ENCODE measurements around the gene MYO3B.

Gene MYO3B

DNA sequence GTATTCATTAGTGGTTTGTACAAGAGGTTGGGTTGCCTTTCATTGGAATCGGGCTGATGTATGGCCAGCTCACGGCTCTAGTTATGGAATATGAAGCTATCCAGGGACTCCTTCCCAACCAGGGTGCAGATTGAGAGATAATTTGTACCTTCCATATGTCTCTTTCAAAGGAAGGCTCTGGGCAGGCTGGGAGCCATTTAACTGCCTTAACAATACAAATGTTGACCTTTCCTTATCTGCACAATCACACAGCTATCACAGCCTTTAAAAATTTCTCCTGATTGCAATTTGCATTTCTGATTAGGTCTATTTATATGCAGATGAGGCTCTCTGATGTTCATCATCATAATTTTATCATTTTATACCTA, 58.7 kb downstream of the MYO3B start:
- no peak for DNase-seq (ENCODE audit: low read depth)

DNA sequence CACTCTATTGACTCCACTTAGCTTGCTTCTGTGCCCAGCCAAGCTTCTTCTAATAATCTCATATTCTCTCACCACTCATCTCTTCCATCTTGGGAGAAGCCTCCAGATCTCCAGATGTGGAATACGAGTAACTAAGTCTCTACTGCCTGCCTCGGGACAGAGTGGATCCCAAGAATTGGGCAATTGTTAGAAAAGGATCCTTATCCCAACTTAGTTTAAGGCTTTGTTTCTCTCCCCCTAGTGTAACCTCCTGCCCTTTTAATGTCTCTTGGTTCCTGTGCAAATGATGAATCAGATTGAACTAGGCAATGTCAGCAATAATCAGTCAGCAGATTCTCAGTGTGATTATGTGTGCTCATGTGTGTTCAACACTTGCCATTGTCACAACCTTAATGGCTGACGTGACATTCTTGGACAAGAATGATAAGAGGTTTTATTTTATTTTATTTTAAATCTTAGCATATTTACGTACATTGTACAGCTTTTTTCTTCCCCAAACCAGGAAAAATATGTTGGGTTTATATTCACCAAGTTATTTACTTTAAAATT, 59.7 kb downstream of the MYO3B start:
- no peak for DNase-seq (ENCODE audit: low read depth)

DNA sequence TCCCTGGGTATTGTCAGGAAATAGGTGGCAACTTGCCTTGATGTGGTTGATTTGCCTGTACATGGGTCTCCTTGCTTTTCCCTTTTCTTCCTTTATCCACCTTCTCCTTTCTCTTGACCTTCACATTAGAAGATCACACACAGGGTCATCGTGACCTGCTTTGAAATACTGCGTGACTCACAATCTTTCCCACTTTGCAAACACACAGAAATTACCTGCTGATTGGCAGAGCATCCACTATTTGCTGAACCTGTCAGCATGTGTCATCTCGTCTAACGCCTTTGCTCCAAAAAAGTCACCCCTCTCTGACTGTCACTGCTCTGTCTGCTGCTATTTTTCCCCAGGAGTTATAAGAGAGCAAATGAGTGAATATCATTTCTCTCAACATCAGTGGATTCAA, 60.8 kb downstream of the MYO3B start:
- no peak for DNase-seq (ENCODE audit: low read depth)

DNA sequence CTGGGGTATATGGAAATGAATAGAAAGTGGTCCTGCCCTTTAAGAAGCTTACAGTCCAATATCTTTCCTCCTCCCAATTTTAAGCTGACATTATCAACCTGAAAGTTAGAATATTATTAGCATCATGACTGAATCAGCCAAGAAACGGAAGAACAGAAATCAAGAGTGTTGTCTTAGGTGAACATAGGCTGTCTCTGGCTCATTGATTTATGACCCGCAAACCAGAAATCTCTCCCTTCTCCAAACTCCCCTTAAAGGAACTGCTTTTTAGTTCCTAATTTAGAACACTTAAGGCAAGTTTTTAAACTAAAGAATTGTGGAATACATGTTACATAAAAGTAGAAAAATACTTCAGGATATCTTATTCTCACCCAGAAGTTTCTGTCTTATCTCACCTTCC, 62.7 kb downstream of the MYO3B start:
- no peak for DNase-seq (ENCODE audit: low read depth)

DNA sequence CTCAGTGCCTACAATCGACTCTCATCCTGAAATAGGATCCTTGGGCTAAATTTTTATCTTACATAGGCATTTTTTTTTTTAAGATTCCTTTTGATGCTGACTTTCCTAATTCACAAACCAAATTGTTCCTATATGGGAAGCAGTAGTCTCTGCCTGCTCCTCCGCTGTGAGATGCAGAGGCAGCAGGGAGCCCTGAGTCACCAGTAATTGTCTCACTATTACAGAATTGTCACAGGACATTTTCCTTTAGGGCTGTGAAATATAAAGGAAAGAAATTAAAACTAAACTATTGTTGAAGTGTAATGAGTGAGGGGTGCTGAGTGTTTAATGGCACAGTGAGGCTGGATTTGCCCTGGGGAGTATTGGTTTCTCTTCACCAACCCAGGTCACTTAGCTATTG, 63.8 kb downstream of the MYO3B start:
- no peak for DNase-seq (ENCODE audit: low read depth)

DNA sequence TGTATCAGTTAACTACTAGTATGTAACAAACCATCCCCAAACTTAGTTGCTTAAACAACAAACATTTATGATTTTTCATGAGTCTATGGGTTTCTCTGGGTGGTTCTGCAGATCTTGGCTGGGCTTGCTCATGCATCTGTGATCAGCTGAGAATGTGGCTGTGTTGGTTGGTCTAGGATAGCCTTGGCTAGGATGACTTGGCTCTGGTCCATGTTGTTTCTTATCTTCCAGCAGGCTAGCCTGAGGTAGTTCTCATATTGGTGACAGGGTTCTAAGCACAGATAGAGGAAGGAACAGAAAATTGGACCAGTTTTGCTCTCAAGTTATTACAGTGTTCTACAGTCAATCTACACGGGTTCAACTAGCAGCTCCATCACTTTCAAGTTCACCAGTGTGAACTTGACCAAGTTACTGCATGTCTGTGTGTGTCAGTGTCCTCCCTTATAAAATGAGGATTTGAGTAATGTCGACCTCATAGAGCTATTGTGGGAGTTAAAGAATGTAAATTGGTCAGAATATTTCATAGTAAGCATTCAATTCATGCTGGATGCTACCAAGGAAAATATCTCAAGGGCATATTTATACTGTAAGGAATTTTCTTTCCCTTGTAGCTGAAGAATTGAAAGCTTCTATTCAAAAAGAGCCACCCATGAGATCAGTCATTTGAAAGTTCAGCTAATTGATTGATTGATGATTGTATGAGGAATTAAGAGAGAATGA, 65.3 kb downstream of the MYO3B start:
- no peak for DNase-seq (ENCODE audit: low read depth)

DNA sequence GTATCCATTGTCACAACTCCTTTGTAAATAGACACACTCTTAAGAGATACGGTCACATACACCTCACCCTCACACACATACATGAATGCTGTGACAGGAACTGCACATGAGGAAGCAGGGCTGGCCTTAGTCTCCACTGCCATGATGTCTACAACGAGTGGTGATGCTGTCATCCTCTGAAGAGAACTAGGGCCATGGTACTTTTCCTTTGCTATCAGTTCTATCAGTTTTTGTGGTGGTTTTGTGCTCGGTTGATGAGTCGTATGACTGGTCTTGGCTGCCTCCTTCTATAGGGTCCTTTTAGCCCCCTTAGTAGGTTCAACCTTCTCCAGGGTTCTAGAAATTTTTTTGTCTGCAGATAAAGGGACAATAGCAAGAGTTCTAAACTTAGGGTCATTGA, 66.0 kb downstream of the MYO3B start:
- DNase-seq (ENCODE audit: low read depth), result no peak

DNA sequence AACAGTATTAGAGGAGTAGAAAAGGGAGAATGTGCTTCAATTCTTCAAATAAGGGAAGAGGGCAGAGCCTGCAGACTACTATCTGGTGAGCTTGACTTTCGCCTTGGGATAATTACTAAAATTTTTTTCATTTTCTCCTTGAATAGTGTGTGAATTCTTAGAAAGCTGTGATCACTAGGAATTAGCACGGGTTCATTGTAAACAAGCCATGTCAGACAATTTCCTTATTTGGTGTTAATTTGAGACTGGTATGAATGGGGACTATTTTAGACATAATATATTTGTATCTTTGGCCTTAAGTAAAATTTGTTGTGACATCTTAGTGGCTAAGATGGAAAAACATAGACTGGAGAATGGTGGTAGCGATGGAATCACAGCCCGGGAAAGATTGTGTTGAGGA, 66.6 kb downstream of the MYO3B start:
- DNase-seq (ENCODE audit: low read depth), result no peak

DNA sequence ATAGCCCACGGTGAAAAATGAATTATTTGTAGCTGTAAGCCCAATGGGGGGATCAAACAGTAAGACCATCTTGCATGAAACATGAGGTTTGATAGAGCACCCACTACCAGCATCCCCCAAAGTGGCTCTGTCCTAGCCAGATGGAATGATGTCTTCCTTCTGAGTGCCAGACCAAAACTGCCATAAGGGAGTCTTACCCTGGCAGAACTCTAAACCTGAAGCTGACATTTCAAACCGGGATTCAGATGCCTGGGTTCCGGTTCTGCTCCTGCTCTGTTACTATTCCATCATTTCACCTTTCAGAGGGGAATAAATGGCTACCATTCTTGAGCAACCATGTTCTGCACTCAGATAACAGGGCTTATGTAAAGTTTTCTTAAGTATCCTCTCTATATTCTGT, 67.4 kb downstream of the MYO3B start:
- DNase-seq (ENCODE audit: low read depth), result no peak

DNA sequence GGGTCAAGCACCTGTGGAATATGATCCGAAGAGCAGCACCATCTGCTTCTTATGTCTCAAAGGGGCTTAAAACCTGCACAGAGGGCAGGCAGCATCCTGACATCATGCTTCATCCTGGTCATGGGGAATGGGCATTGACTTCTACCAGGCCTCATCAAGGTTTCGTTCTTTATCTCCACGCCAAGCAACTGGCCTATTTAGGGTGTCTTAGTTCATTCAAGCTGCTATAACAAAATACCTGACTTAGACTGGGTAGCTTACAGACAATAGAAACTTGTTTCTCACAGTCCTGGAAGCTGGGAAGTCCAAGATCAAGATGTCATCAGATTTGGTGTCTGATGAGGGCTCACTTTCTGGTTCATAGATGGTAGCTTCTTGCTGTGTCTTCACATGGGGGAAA, 69.4 kb downstream of the MYO3B start:
- DNase-seq (ENCODE audit: low read depth), result no peak

DNA sequence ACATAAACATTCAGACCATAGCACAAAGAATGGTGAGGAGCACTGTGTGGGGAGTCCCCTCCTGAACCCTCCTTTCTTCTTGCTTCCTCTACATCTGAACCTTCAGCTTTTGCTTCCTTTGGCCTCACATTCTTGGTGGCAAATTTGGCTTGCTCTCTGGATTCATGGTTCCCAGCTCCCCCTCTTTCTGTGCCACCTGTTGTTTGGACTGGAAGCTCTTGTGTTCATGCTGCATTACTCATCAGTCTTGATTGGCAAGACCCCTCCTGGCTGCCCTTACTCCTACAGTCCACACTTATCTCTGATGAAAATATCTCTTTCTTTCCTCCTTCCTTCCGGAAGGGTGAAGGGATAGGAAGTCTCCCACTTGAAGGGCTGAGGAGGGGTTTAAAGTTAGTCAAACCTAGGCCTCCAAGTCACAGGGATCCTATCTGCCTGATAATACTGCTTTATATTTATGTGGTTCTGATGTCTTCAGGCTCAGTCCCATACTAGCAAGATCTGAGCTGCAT, 70.0 kb downstream of the MYO3B start:
- DNase-seq (ENCODE audit: low read depth), result no peak

DNA sequence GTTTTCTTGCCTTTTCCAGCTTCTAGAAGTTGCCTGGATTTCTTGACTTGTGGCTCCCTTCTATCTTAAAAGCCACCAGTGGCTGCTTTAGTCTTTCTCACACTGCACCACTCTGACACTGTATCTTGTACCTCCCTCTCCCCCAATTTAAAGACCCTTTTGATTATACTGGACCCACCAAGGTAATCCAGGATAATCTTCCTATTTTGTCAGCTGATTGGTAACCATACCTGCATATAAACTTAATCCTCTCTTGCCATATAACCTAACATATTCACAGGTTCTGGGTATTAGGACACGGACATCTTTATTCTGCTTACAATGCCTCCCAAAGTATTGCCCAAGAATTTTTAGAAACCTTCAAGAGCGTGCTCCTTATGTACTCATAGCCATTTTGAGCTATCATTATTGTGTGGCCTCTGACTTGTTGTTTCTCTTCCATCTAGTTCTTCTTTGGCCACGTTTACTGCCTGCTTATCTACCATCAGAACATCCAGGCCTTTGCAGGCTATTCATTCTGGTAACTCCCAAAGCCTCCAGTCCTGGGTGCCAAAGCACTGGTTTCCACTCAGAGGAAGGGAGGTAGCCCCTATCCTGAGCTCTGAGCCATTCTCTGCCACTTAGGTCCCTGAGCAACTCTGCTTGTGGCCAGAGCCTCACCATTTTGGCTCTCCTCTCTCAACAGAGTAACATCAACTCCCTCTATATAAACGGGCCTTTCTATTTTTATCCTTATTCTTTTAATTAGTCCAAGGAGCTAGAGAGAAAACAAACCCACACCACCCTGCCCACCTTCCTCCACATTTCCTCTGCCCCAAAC, 70.8 kb downstream of the MYO3B start:
- DNase-seq (ENCODE audit: low read depth), result no peak

DNA sequence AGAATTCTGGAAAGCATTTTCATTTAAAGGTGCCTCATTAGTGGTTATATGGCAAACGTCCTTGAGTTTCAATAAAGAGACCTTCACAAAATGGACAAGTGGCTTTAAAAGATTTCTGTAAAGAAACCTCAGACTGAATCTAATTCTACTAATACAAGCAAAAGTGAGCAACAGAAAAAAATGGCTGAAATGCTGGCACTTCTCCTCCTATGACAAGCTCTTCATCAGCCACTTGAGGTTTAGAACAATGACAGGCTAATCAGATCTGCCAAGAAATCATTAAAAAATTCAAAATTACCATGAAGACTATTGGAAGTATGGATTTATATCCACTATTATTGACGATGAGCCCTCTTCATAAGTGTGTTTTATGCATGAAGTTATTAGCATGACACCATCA, 71.8 kb downstream of the MYO3B start:
- DNase-seq (ENCODE audit: low read depth), result no peak

DNA sequence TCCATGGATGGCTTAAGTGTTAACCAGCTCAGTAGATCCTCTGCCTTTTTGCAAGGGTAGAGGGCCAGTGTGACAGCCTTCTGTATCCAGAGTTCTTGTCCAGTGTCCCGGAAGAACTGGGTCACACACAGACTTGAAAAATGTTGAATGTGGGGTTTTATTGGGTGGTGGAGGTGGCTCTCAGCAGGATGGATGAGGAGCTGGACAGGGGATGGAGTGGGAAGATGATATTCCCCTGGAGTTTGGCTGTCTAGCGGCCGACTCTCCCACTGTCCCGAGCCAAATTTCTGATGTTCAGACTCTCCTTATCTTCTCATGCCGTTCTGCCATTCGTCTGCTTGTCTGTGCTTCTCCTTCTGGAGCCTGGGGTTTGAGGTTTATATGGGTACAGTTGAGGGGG, 72.6 kb downstream of the MYO3B start:
- no peak for DNase-seq (ENCODE audit: low read depth)

DNA sequence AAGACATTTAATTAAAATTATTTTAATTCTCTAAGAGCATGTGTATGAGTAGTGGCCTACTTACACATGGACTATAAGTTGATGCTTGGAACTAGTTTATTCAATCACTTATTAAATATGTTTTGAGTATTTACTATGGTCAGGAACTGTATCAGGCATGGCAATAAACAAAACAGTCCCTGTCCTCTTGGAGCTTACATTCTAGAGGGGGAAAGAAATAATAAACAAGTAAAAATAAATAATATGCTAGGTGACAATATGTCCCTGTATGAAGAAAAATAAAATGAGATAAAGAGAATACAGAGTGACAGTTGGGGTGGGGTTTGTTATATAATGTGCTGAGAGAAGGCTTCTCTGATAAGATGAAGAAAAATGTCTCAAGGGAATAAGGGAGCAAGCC, 74.5 kb downstream of the MYO3B start:
- DNase-seq (ENCODE audit: low read depth), result no peak

DNA sequence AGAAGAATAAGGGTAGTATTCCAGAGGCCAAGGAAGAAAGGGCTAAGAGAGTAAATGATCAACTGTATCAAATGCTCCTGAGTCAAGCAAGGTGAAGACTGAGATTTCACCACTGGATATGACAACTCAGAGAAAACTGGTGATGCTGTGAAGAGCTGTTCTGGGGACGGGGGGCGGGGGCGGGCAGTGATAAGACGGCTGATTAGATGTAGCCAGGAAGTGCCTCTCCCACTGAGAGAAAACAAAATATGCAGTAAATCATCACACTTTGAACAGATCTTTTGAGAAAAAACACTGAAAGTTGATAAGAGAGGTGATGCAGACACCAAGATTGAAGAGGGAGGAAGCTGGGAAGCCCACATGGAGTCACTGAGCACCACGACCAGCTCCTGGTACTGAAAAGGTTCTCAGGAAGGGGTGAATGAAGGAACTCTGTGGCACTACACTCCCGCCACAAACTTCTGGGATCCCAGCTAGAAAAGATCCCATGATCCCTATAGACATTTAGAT, 75.8 kb downstream of the MYO3B start:
- DNase-seq (ENCODE audit: low read depth), result no peak

DNA sequence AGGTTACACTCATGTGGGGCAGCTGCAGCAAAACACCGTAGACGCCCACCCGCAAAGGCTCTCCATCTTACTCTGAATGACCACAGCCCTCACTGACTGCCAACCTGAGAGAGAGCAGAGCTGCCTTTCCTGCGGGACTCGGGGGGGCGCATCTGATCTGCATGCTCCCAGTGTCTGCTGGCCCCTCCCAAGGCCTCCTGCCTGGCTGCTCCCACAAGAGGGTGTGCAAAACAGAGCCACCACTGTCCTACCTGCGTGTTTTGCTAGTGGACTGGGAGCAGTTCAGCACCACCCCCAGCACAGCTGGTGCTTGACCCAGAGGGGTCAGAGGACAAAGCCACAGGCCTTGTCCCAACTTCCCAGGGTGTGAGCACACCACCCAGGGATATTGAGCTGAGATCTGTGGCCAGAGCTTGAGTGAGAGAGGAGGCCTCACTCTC, 76.4 kb downstream of the MYO3B start:
- DNase-seq (ENCODE audit: low read depth), result no peak

DNA sequence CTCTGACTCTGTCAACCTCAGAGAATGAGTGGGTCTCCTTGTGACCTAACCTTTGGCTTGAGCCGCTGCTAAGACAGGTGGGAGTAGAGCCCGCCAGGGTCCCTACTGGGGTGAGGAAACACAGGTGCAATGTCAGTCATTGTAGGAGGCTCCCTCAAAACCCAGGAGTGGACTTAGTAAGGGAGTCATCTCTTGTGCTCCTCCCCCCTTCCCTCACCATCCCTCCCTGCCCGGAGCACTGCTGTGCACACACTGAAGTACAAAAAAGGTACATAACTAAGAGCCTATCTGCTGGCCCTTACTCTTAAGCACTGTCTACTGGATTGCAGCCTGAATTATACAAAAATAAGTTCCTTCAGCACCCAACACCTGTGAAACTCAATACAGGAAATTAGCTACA, 77.2 kb downstream of the MYO3B start:
- DNase-seq (ENCODE audit: low read depth), result no peak

DNA sequence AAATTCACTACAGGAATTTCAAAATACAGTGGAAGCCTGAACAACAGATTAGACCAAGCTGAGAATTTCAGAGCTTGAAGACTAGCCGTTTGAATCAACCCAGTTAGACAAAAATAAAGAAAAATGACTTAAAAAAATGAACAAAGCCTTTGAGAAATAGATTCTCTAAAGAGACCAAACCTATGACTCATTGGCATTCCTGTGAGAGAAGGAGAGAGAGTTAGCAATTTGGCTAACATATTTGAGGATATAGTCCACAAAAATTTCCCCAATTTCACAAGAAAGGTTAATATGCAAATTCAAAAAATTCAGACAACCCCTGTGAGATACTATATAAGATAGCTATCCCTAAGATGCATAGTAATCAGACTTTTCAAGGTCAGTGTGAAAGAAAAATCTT, 78.0 kb downstream of the MYO3B start:
- no peak for DNase-seq (ENCODE audit: low read depth)

DNA sequence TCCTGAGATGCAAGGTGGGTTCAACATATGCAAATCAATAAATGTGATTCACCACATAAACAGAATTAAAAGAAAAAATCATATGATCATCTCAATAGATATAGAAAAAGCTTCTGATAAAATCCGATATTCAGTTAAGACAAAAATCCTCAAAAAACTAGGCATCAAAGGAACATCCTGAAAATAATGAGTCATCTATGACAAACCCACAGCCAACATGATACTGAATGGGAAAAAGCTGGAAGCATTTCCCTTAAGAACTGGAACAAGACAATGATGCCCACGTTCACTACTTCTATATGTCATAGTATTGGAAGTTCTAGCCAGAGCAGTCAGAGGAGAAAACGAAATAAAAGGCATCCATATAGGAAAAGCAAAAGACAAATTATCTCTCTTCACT, 80.4 kb downstream of the MYO3B start:
- no peak for DNase-seq (ENCODE audit: low read depth)

DNA sequence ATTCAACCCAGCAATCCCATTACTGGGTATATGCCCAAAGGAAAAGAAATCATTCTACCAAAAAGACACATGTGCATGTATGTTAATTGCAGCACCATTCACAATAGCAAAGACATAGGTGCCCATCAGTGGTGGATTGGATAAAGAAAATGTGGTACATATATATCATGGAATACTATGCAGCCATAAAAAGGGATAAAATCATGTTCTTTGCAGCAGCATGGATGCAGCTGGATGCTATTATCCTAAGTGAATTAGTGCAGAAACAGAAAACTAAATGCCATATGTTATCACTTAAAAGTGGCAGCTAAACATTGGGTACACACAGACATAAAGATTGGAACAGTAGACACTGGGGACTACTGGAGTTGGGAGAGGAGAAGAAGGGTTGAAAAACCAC, 82.2 kb downstream of the MYO3B start:
- DNase-seq (ENCODE audit: low read depth), result no peak

DNA sequence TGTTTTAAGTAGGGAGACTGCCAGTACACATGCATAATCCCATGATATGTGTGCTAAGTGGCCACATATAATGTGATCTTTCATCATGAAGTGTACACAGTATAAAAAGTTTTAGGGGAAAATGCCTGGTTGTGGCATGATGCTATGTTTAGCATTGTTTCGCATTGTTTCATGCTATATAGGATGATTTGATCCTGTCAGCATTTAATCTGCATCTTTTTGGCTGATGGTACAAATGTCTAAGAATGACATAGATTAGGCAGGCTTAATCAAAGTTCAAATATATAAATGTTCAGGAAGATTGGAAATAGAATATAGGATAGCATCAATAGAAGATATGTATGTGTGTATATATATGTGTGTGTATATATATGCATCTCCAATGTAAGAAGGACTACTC, 83.6 kb downstream of the MYO3B start:
- no peak for DNase-seq (ENCODE audit: low read depth)

DNA sequence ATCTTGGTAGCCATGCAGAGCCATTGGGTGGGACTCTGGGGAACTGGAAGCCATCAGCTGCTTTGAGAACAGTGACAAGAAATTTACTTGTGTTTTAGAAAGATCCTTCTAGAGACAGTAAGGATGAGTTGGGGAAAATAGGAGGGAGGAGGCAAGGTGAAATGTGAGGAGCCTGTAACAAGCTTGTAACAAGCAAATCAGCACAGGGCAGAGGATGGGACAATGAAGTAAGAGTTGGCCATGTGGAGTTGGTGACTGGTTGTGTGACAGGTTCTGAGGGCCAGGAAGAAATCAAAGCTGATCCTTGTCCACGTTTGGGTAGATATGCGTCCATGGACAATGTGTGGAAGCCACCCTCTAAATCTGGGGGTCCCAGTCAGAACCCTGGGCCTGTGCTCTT, 84.4 kb downstream of the MYO3B start:
- DNase-seq (ENCODE audit: low read depth), result no peak

All from stimulated activated CD4-positive, alpha-beta T cell treated with anti-CD3 and anti-CD28 coated beads, Interleukin-2, amount 100 ng/mL, for 4 hours (primary cell).